SK-N-SH (cell line): Measurements from ENCODE around the gene SPAG4.

Experiments used
- CTCF ChIP-seq: fragments of 200-600 bp; sonication (generic); IDR thresholded peaks from 2 replicates; pipeline ENCODE4 v1.6.1; 2017; ENCODE audit warnings: antibody characterized with exemption, mild to moderate bottlenecking, moderate library complexity
- JUND ChIP-seq: IDR thresholded peaks from 2 replicates; pipeline ENCODE4 v1.4.0; 2012
- MEF2A ChIP-seq: IDR thresholded peaks from 2 replicates; pipeline ENCODE4 v1.4.0; 2012; ENCODE audit warnings: low read depth, borderline replicate concordance
- RAD21 ChIP-seq: IDR thresholded peaks from 2 replicates; pipeline ENCODE4 v1.6.1; 2012; ENCODE audit warnings: mild to moderate bottlenecking, low read length
- SMC3 ChIP-seq: IDR thresholded peaks from 2 replicates; pipeline ENCODE4 v1.6.1; 2012; ENCODE audit warnings: low read depth, low read length, improper control_type of control experiment

DNA sequence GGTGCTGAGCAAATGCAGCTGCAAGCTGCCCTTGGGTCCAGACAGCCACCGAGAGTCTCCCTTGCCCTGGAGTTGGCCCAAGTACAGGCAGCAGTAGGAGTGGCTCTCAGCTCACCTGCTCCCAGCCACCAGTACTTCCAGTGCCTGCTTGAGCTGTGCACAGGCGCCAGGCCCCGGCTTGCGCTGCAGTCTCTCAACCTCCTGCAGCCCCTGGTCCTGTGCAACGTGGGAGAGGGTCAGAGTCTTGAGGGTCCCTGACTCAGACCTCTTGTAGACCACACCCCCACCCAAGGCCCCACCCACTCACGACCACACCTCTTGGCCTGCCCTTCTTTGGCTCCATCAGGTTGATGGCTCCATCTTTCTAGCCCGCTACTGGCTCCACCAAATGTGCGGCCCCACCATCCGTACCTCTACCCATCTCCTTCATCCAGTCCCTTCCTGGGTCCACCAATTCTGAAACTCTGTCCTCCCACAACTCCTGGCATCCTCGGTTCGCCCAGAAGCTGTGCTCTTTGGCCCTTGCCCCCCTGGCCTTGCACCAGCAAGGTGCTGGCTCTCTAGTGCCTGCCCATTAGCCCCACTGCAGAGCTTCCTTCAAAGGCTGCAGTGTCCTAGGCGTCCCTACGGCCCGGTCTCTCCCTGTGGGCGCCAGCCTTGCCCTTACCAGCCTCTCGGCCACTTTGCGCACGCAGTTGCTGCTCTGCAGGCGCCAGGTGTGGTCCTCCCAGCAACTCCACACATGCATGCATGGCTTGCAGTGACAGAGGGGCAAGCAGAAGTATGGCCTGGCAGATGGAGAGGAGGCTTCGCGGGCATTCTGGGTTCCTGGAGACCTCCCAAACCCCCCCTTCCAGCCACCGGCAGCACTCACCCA, 16.5 kb upstream of the SPAG4 start:
- TF ChIP-seq SMC3 (no peak), MEF2A (no peak), CTCF (no peak), RAD21 (no peak), JUND (no peak)
